Osteocyte (in vitro differentiated cells): Measurements from ENCODE around the gene RAD23B. TPM values are rescaled to one million over a fixed set of nuclear protein-coding genes. Genes with fewer than 3 reads are reported as not detected.
A peak's percentile ranks its signal among the peaks of the same experiment; 100 is the strongest.

Source experiments
- DNase-seq: peaks from one replicate; pipeline ENCODE4 v3.0.0; 2021; ENCODE audit warnings: mixed read lengths; ENCODE audit not compliant: unreplicated experiment; ENCODE audit errors: extremely low spot score
- H3K27ac Mint-ChIP-seq: one replicate; pipeline ENCODE4 v1.8.0; 2021; ENCODE audit warnings: mild to moderate bottlenecking, mixed read lengths; ENCODE audit not compliant: unreplicated experiment
- H3K27me3 Mint-ChIP-seq: one replicate; pipeline ENCODE4 v1.8.0; 2021; ENCODE audit warnings: mixed read lengths; ENCODE audit not compliant: unreplicated experiment
- H3K36me3 Mint-ChIP-seq: one replicate; pipeline ENCODE4 v1.8.0; 2021; ENCODE audit warnings: mixed read lengths; ENCODE audit not compliant: unreplicated experiment
- H3K4me1 Mint-ChIP-seq: one replicate; pipeline ENCODE4 v1.8.0; 2021; ENCODE audit warnings: mixed read lengths; ENCODE audit not compliant: unreplicated experiment
- H3K4me3 Mint-ChIP-seq: one replicate; pipeline ENCODE4 v1.8.0; 2021; ENCODE audit warnings: mild to moderate bottlenecking, moderate library complexity, mixed read lengths; ENCODE audit not compliant: unreplicated experiment
- H3K9me3 Mint-ChIP-seq: one replicate; pipeline ENCODE4 v1.8.0; 2021; ENCODE audit warnings: mixed read lengths; ENCODE audit not compliant: unreplicated experiment
- CTCF ChIP-seq: fragments of 200-600 bp; sonication (generic); IDR thresholded peaks from 2 replicates; pipeline ENCODE4 v1.5.0; 2021; ENCODE audit warnings: antibody characterized with exemption, mild to moderate bottlenecking, moderate library complexity
- total RNA-seq: library from RNA; stranded (reverse); gene quantifications from 2 replicates; pipeline ENCODE4 v1.2.1, GENCODE V29; 2021

RAD23B gene
- total RNA-seq, 1 donor from 2014 or later, result 125 TPM

GRCh38 chr9:107284636-107285035, 1.6 kb downstream of the RAD23B start:
- Mint-ChIP-seq H3K4me1 (peaks cover 50% of the 10 kb centered on the region), H3K27ac (peak overlapping the region; percentile 91), H3K27me3 (no peaks in the 10 kb centered on the region), H3K9me3 (no peaks in the 10 kb centered on the region), H3K36me3 (peaks cover 1% of the 10 kb centered on the region), H3K4me3 (peak overlapping the region; percentile 95)
- DNase-seq, result no peak
- TF ChIP-seq CTCF, result no peak

GRCh38 chr9:107285286-107285685, 2.2 kb downstream of the RAD23B start:
- no peak for DNase-seq
- no peak for TF ChIP-seq CTCF
- Mint-ChIP-seq H3K27ac (peak overlapping the region; percentile 91), H3K27me3 (no peaks in the 10 kb centered on the region), H3K36me3 (peaks cover 1% of the 10 kb centered on the region), H3K4me3 (peak overlapping the region; percentile 95), H3K4me1 (peaks cover 56% of the 10 kb centered on the region), H3K9me3 (no peaks in the 10 kb centered on the region)

- peaks cover 1% of the 10 kb centered on the region for H3K36me3 Mint-ChIP-seq
- H3K4me3 Mint-ChIP-seq, result peak overlapping the region; percentile 95
- H3K27ac Mint-ChIP-seq, result peak overlapping the region; percentile 91
Measured at GRCh38 chr9:107286057-107286456, 3.0 kb downstream of the RAD23B start.

GRCh38 chr9:107288701-107289100, 5.6 kb downstream of the RAD23B start:
- Mint-ChIP-seq H3K27me3 (no peaks in the 10 kb centered on the region), H3K36me3 (peaks cover 3% of the 10 kb centered on the region), H3K9me3 (no peaks in the 10 kb centered on the region), H3K4me1 (peaks cover 65% of the 10 kb centered on the region), H3K4me3 (no peak overlapping the region), H3K27ac (peak overlapping the region; percentile 58)
- TF ChIP-seq CTCF, result no peak
- DNase-seq, result no peak

More at GRCh38 chr9:107286057-107286456, 3.0 kb downstream of the RAD23B start:
- Mint-ChIP-seq H3K27me3 (no peaks in the 10 kb centered on the region), H3K9me3 (no peaks in the 10 kb centered on the region), H3K4me1 (peaks cover 63% of the 10 kb centered on the region)
- no peak for DNase-seq
- no peak for TF ChIP-seq CTCF

- H3K4me3 Mint-ChIP-seq, result no peak overlapping the region
- DNase-seq, result no peak
- no peaks in the 10 kb centered on the region for H3K27me3 Mint-ChIP-seq
- TF ChIP-seq CTCF, result no peak
- H3K27ac Mint-ChIP-seq, result no peak overlapping the region
- H3K36me3 Mint-ChIP-seq, result peaks cover 3% of the 10 kb centered on the region
- peaks cover 76% of the 10 kb centered on the region for H3K4me1 Mint-ChIP-seq
- no peaks in the 10 kb centered on the region for H3K9me3 Mint-ChIP-seq
Measured at GRCh38 chr9:107290619-107291018, 7.5 kb downstream of the RAD23B start.
